ENCODE data around the gene SH3BGR.

Gene SH3BGR

GRCh38 chr21:39559511-39559910, 107.7 kb downstream of the SH3BGR start:
- Histone ChIP-seq H3K4me3 (replicated peaks; ENCODE audit: insufficient read depth, low read length) (no peak overlapping the region), H3K27me3 (ENCODE audit: insufficient read depth, poor library complexity, severe bottlenecking) (no peaks in the 10 kb centered on the region), H3K27ac (replicated peaks) (no peak overlapping the region)
- no peak for DNase-seq (ENCODE audit: low read depth in 1 of 2, low spot score in 1 of 2)
- TF ChIP-seq POLR2AphosphoS5 (IDR thresholded peaks at IDR 0.05; ENCODE audit: low read depth) (no peak), CTCF (IDR thresholded peaks at IDR 0.05; ENCODE audit: insufficient read depth, low read length) (no peak), SPI1 (IDR thresholded peaks at IDR 0.05; ENCODE audit: borderline replicate concordance, low read depth) (no peak), REST (IDR thresholded peaks at IDR 0.05; ENCODE audit: insufficient replicate concordance, low read depth) (no peak), GABPA (IDR thresholded peaks at IDR 0.05; ENCODE audit: low read depth) (no peak)

- no peaks in the 10 kb centered on the region for H3K27me3 ChIP-seq (ENCODE audit: insufficient read depth, poor library complexity, severe bottlenecking)
- DNase-seq (ENCODE audit: low read depth in 1 of 2, low spot score in 1 of 2): no peak
- no peak overlapping the region for H3K27ac ChIP-seq (replicated peaks)
- no peak overlapping the region for H3K4me3 ChIP-seq (replicated peaks; ENCODE audit: insufficient read depth, low read length)
- no peak for TF ChIP-seq CTCF (IDR thresholded peaks at IDR 0.05; ENCODE audit: insufficient read depth, low read length)
- no peak for TF ChIP-seq GABPA (IDR thresholded peaks at IDR 0.05; ENCODE audit: low read depth)
- TF ChIP-seq REST (IDR thresholded peaks at IDR 0.05; ENCODE audit: insufficient replicate concordance, low read depth): no peak
- TF ChIP-seq POLR2AphosphoS5 (IDR thresholded peaks at IDR 0.05; ENCODE audit: low read depth): no peak
- no peak for TF ChIP-seq SPI1 (IDR thresholded peaks at IDR 0.05; ENCODE audit: borderline replicate concordance, low read depth)
Measured at GRCh38 chr21:39561140-39561539, 109.4 kb downstream of the SH3BGR start.

GRCh38 chr21:39562791-39563770, 111.3 kb downstream of the SH3BGR start:
- no peak for TF ChIP-seq REST (IDR thresholded peaks at IDR 0.05; ENCODE audit: insufficient replicate concordance, low read depth)
- no peak for TF ChIP-seq CTCF (IDR thresholded peaks at IDR 0.05; ENCODE audit: insufficient read depth, low read length)
- TF ChIP-seq POLR2AphosphoS5 (IDR thresholded peaks at IDR 0.05; ENCODE audit: low read depth): no peak
- TF ChIP-seq SPI1 (IDR thresholded peaks at IDR 0.05; ENCODE audit: borderline replicate concordance, low read depth): no peak
- TF ChIP-seq GABPA (IDR thresholded peaks at IDR 0.05; ENCODE audit: low read depth): no peak
- no peak for DNase-seq (ENCODE audit: low read depth in 1 of 2, low spot score in 1 of 2)
- Histone ChIP-seq H3K27ac (replicated peaks) (no peak overlapping the region), H3K4me3 (replicated peaks; ENCODE audit: insufficient read depth, low read length) (no peak overlapping the region), H3K27me3 (ENCODE audit: insufficient read depth, poor library complexity, severe bottlenecking) (no peaks in the 10 kb centered on the region)

Data from HL-60 (cell line).